Measurements from ENCODE around the gene ARHGAP26.

The ARHGAP26 gene

GRCh38 chr5:143204474-143205246, 434.5 kb downstream of the ARHGAP26 start:
- no peak for DNase-seq (ENCODE audit: low read depth in 2 of 2)

DNA sequence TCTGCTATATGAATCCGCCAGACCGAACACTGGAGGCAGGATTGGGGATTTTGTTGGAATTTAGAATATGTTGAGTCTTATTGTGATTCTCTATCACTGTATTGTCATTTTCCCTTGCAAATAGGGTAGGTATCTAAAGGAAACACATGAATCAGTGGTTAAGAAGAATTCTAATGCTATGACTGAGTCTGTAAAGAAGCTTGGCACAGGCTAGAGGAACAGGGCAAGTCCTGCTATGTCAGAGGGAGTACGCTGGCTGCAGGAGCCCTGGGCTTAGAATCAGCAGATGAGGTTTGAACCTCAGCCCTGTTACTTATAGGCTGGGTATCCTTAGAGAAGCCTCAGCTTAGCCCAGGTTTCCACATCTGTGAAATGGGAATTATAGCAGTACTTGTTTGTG, 435.2 kb downstream of the ARHGAP26 start:
- DNase-seq (ENCODE audit: low read depth in 2 of 2) = no peak

- no peak for DNase-seq (ENCODE audit: low read depth in 2 of 2)
Measured at GRCh38 chr5:143205883-143206195, 435.7 kb downstream of the ARHGAP26 start.

DNA sequence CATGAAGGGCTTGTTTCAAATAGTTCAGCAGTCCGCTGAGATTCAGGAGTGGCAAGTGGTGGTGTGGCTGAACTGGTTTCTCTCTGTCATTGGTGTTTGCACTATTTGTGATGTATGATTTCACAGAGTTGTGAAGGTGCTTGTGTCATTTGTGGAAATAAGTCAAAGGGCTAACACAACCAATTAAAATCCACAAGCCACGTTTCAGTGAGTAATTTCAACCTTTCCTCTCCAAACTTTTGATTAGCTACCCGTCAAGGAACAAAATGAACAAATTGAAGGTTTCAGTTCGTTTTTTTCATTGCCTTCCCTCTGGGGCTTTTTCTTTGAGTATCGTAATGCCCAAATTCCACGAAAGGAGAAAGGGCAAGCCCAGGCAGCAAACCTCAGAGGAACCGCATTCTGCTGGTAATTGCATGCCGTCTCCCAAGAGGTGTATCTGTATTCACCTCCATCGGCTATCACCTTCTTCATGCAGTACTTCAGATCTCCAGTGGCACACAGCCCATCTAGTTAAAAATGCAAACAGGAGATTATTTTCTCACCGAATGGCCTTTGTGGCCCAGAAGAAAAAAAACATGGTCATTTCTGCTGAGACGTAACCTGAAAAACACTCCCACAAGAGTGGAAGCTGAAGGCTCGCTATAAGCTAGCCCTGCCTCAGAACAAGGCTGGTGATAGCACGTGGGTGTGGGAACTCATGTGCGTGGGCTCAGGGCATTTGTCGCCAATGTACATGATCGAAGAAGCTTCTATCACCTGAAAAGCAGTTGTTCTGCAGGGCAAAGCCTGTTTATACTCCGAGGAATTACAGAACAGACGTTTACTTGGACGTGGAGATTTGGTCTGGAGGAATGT, 436.2 kb downstream of the ARHGAP26 start:
- no peak for DNase-seq (ENCODE audit: low read depth in 2 of 2)

DNA sequence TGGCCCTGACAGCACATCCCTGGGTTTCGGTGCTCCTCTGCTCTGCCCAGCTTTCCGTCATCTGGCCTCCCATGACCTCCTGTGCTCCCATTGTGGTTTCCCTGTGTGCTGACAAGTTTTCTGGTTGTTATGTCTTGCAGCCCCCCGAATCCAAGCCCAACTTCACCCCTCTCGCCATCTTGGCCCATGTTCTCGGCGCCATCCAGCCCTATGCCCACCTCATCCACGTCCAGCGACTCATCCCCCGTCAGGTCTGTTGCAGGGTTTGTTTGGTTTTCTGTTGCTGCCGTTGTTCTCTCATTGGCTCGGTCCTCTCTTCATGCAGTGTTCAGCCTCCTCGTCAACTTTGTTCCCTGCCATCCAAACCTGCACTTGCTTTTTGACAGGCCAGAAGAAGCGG, 436.9 kb downstream of the ARHGAP26 start:
- no peak for DNase-seq (ENCODE audit: low read depth in 2 of 2)

- no peak for DNase-seq (ENCODE audit: low read depth in 2 of 2)
Measured at GRCh38 chr5:143207563-143208364, 437.6 kb downstream of the ARHGAP26 start.

GRCh38 chr5:143208365-143208641, 438.1 kb downstream of the ARHGAP26 start:
- DNase-seq (ENCODE audit: low read depth in 2 of 2) = no peak

- no peak for DNase-seq (ENCODE audit: low read depth in 2 of 2)
Measured at GRCh38 chr5:143208781-143209510, 438.8 kb downstream of the ARHGAP26 start.

DNA sequence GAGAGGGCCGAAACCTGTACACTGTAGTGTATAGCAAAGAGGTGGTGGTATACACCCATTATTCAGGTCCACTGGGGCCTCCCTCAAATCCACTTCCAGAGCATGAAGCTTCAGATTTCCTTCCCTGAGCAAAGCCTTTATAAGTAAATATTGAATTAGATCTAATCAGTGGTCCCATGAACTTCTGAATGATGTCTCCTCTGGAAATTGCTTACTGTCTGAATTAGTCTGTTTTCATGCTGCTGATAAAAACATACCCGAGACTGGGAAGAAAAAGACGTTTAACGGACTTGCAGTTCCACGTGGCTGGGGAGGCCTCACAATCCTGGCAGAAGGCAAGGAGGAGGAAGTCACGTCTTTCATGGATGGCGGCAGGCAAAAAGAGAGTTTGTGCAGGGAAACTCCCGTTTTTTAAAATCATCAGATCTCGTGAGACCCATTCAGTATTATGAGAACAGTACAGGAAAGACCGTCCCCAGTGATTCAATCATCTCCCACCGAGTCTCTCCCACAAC, 439.8 kb downstream of the ARHGAP26 start:
- DNase-seq (ENCODE audit: low read depth in 2 of 2) = no peak

DNA sequence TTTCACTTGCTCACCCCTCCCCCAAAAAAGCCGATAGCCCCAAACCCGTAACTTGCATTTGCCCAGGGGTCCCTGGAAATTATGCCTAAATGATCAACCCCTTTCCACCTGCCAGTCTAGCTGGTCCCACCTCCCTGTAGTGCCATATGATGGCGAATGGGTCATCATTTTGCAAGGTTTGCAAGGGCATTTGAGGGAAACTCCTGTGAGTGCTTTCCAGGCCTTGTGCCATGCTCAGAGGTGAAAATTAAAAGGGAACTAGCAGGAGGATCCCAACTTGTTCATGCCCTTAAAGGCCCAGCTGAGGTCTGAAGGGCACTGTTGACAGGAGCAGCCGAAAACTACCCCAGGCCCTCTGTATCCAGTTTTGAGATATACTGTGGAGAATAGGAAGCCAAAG, 440.4 kb downstream of the ARHGAP26 start:
- DNase-seq (ENCODE audit: low read depth in 2 of 2) = no peak

DNA sequence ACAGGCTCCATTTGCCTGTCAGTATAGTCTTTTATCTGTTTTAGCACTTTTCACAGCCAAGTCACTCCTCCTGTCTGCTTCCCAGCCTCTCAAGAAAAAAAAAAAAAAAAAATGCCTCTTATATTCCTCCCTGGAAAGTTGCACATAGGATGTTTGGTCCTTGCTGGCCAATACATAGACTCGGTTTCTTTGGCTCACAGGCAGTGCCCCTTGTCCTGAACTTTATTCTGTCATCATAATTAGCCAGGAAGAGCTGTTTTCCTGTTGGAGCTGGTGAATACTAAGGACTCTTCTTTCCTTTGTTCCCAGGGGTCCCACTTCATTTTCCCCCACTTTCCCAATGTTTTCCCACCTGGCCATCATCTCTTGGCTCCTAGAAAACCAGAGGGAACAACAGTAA, 442.1 kb downstream of the ARHGAP26 start:
- DNase-seq (ENCODE audit: low read depth in 2 of 2) = no peak

- no peak for DNase-seq (ENCODE audit: low read depth in 2 of 2)
Measured at GRCh38 chr5:143213231-143213850, 443.2 kb downstream of the ARHGAP26 start.

DNA sequence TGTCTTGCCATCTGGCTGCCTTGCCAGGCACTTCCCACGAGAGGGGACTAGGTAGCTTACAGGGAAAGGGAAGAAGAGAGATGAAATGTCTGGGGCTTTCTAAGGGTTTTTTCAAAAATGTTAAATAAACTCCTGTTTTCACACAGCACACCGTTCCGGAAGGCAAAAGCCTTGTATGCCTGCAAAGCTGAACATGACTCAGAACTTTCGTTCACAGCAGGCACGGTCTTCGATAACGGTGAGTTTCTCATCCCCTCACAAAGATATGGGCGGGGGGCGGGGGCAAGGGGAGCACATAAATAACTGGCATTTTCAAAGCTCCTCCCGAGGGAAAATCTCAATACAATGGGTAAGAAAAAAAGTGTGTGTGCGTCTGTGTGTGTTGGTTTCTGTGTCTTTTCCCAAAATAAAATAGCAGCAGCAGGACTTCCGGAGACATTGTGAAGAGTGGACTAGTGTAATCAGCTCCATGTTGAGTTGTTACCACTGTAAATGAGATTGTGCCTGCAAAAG, 443.7 kb downstream of the ARHGAP26 start:
- DNase-seq (ENCODE audit: low read depth in 2 of 2) = no peak

DNA sequence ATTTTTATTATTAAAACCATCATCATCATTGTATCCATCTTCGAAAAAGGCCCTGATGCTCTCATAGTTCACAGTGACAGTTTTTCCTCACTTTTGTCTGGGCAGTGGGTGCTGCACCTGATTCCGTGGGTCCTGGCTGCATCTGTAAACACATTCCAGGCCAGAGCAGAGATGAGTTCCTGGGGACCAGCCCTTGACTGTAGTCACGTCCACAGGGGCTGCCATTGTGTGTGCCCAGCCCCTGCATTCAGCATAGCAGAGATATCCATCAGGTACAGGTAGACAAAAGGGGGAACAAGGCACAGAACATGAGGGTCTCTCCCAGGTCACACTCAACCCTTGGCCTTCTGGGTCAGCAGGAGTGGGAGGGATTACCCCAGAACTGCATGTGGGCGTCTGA, 444.3 kb downstream of the ARHGAP26 start:
- DNase-seq (ENCODE audit: low read depth in 2 of 2) = no peak

DNA sequence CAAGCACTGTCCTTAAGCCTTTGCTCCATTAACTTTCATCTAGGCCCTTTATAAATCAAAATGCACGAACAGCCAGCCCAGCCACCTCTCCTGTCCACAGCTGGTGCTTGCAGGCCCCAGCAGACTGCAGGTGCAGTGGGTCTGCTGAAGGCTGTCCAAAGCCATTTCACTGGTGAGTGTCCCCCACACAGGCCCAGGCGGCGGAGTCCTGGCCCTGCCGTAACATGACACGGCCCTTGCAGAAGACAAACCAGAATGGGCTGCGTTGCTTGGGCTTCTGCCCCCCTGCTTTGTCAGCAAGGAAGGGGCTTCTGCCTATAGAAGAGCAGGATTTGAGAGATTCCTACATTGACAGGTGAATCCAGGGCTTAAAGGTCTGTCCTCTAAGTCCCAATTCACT, 444.7 kb downstream of the ARHGAP26 start:
- no peak for DNase-seq (ENCODE audit: low read depth in 2 of 2)

GRCh38 chr5:143215690-143216089, 445.5 kb downstream of the ARHGAP26 start:
- no peak for DNase-seq (ENCODE audit: low read depth in 2 of 2)

GRCh38 chr5:143216211-143216610, 446.0 kb downstream of the ARHGAP26 start:
- DNase-seq (ENCODE audit: low read depth in 2 of 2) = no peak

DNA sequence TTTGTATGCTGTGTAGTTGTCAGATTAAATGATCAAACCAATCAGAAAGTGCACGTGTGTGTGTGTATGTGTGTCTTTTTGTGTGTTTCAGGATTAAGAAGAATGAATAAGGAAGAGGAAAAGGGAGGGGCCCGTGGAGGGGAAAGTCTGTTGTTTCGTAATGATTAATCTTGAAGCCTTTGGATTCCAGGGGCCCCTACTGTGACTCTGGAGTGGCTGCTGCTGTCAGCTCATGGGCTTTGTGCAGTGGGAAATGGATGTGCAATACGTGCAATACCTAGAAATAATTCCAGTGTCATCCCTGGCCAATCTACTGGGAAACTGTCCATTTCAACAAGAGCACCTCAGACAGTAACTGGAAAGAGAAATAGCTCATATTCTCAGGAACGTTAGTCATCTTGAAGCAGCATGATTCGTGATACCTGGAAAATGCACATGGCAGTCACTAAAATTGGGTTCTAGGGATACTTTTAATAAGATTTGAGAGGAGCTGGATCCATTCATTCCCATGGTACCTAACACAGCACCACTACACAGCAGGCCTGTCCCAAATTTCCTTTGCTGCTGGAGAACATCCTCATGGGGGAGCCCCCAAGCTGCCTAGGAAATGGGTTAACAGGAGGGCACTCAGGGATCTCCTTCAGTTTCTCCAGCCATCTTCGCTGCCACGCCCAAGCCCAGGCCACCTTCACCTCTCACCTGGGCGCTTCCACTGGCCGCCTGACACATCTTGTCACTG, 447.1 kb downstream of the ARHGAP26 start:
- no peak for DNase-seq (ENCODE audit: low read depth in 2 of 2)

DNA sequence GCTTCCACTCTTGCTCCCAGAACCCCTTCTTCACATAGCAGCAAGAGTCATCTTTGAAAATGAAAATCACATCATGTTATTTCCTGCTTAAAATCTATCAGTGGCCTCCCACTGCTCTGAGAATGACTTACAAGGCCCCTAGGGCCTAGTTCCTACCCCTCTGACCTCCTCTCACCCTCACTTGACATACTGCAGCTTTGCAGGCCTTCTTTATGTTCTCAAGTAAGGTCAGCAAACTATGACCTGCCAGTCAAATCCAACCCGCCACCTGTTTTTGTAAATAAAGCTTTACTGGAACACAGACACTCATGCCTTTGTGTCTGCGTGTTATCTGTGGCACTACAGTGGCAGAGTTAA, 447.6 kb downstream of the ARHGAP26 start:
- DNase-seq (ENCODE audit: low read depth in 2 of 2) = no peak

- no peak for DNase-seq (ENCODE audit: low read depth in 2 of 2)
Measured at GRCh38 chr5:143218517-143219170, 448.5 kb downstream of the ARHGAP26 start.

Measured in stimulated activated CD8-positive, alpha-beta memory T cell treated with anti-CD3 and anti-CD28 coated beads, Interleukin-15, amount 100 ng/mL, for 4 hours (primary cell).